ENCODE results near the gene CPXM2.

GRCh38 chr10:123885406-123886170, 6.0 kb downstream of the CPXM2 start:
- TF ChIP-seq CTCF (IDR thresholded peaks at IDR 0.05; ENCODE audit: insufficient read depth, low read length, poor library complexity, severe bottlenecking) (no peak), EZH2phosphoT487 (conservative IDR thresholded peaks at IDR 0.05; ENCODE audit: low read length) (no peak)

All from SU-DHL-6 (cell line).